ENCODE results near the gene TMEM182.

The TMEM182 gene

DNA sequence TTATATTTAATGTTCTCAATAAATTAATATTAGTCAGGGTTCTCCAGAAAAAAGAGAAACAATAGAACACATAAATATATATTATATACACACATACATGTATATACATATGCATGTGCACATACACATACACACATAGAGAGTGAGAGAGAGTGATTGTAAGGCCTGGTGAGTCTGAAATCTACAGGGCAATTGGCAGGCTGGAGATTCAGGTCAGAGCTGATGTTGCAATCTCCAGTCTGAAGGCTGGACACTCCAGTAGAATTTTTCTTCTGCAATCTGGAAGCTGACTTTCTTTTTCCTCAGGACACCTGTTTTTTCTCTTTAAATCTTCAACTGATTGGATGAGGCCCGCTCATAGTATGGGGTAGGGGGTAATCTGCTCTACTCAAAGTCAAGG, 3.2 kb downstream of the TMEM182 start:
- no peak for DNase-seq (ENCODE audit: low read depth in 2 of 2)

- DNase-seq (ENCODE audit: low read depth in 2 of 2) = no peak
Observed at GRCh38 chr2:102768253-102768652, 6.4 kb downstream of the TMEM182 start.

DNA sequence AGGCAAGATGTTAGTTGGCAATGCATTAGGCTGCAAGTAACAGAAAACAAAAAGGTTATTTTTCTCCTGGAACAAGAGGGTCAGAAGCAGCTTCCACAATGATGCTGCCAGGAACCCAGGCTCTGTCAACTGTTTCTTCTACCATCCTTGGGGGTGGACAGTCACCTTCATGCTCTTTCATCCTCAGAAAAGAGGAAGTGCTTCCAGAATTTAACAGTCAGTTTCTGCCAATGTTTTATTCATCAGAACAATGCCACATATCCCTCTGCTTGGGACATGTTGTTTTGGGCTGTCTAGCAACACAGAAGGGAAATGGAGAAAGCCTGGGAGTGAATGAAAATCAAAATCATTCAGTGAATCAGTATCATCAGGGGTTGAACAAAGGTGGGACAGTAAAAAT, 7.1 kb downstream of the TMEM182 start:
- no peak for DNase-seq (ENCODE audit: low read depth in 2 of 2)

- DNase-seq (ENCODE audit: low read depth in 2 of 2) = no peak
Observed at GRCh38 chr2:102770506-102770905, 8.7 kb downstream of the TMEM182 start.

DNA sequence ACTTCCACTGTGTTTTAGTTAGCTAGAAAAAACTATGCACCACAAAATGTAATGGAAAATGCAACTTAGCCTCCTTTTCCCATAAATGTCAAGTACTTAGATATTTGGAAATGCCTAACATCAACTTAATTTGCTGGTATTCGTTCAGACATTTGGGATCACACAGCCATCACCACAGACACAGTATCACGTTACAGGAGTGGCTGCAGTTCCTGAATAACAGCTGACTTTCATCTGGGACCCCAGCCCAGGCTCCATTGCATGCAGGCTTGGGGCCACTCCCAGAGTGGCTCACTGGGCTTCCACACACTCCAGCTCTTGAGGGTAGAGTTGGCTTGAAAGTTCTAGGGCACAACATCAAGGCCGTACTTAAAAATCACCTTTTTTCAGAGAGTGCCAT, 9.3 kb downstream of the TMEM182 start:
- no peak for DNase-seq (ENCODE audit: low read depth in 2 of 2)

- DNase-seq (ENCODE audit: low read depth in 2 of 2) = no peak
Observed at GRCh38 chr2:102772659-102773058, 10.8 kb downstream of the TMEM182 start.

- DNase-seq (ENCODE audit: low read depth in 2 of 2) = no peak
Observed at GRCh38 chr2:102773149-102773705, 11.4 kb downstream of the TMEM182 start.

GRCh38 chr2:102778260-102778659, 16.4 kb downstream of the TMEM182 start:
- DNase-seq (ENCODE audit: low read depth in 2 of 2) = no peak

DNA sequence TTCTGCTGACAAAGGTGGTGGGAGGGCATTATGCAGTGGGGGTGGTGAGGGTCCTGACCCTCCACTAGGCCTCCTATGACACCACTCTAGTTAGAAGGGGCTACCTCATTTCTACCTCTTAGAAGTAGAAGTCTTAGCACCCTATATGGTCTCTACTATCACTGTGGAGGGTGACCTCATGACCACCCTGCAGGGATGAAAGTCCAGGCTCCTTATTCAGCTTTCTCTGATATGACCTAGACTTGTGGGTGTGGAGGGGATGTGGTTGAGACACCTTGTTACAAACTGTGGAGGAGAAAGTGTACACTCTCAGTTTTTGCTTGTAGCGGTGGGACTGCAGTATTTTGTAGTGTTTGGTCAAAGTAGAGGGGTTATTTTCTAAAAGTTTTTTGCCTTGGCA, 18.6 kb downstream of the TMEM182 start:
- DNase-seq (ENCODE audit: low read depth in 2 of 2) = no peak

GRCh38 chr2:102782187-102782586, 20.4 kb downstream of the TMEM182 start:
- no peak for DNase-seq (ENCODE audit: low read depth in 2 of 2)

DNA sequence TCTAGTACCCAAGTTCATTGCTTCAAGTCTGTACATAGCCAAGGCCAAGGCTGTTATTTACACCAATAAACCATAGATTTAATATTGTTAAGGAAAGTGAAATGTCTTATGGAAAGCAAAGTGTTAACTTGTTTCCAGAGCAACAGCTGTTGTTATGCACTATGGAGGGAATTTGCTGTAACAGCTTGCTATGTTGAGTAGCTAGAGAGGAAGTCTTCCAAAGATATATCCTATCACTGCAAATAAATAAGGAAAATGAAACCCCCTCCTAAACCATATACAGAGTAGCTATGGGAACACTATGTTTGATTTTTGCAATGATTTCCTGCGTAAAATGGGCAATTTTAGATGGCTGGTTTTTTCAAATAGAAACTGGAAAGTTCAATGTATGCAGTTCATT, 21.1 kb downstream of the TMEM182 start:
- DNase-seq (ENCODE audit: low read depth in 2 of 2) = no peak

DNA sequence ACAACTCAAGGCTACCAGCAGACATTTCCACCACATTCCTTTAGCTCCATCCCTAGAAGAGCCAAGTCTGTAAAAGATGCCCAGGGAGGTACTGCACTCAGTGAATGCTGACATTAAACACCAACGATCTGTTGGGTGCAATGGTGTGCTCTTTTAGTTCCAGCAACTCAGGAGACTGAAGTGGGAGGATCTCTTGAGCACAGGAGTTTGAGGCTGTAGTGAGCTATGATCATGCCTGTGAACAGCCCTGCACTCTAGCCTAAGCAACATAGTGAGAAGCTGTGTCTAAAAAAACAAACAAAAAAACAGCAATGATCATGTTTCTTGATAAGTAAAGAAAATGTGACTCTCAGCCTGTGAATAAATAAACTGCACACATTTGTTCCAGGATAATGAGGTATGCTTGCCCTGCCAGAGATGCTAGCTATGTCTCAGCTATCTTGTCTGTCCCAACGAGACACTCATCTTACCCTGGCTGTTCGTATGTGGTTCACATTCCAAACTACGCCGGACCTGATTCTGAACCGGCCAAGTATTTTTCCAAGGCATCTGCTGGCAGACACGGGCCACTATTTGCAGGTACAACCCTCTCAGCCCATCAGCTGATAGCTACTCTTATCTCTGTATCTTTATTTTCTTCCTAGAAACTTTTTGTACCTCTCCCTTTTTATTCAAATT, 21.8 kb downstream of the TMEM182 start:
- DNase-seq (ENCODE audit: low read depth in 2 of 2) = no peak

GRCh38 chr2:102784940-102785339, 23.1 kb downstream of the TMEM182 start:
- DNase-seq (ENCODE audit: low read depth in 2 of 2) = no peak

DNA sequence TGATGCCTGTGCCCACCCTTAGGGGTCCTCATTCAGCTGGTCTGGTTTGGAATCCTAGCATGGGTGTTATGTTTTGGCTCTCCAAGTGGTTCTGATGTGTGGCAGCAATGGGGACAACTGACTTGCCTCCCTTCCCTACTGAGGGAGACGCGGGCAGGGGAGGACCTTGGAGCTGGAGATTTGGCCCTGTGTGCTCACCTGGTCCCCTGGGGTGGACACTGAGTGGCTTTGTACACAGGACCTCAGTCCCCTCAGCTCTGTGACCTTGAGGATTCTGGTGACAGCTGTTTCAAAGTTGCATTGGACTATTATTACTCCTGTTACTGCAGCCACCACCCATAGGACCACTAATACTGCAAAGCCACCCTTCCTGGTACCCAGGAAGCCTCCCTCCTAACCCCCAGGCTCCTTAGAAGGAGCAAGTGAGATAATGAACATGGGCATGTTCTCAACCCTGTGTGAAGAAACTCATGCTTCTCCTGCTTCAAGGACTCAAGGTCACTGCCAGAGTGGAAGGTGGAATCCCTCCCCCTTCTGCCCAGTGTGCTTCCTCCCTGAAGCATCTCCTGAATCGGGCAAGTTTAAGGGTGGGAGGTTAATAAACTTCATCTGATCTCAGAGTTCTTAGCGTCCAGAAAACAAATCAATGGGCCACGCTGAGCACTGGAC, 26.5 kb downstream of the TMEM182 start:
- DNase-seq (ENCODE audit: low read depth in 2 of 2) = no peak

DNA sequence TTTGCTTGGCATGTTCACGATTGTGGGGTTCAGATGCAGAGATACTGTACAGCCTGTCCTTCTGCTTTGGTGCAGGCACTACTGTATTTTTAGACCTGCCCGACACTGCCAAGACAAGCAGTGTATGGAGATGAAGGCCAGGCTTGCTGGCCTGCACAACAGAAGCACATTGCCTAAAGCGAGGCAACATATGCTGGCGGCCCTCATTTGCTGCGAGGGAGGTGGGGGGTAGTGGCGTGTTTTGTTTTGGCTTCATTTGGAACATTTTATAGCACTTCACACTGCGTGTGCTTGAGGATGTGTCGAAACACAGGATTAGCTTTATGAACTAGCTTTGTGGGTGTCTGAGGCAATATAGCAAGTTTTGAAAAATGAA, 27.0 kb downstream of the TMEM182 start:
- DNase-seq (ENCODE audit: low read depth in 2 of 2) = no peak

- DNase-seq (ENCODE audit: low read depth in 2 of 2) = no peak
Observed at GRCh38 chr2:102789349-102790090, 27.7 kb downstream of the TMEM182 start.

- DNase-seq (ENCODE audit: low read depth in 2 of 2) = no peak
Observed at GRCh38 chr2:102790091-102790455, 28.2 kb downstream of the TMEM182 start.

DNA sequence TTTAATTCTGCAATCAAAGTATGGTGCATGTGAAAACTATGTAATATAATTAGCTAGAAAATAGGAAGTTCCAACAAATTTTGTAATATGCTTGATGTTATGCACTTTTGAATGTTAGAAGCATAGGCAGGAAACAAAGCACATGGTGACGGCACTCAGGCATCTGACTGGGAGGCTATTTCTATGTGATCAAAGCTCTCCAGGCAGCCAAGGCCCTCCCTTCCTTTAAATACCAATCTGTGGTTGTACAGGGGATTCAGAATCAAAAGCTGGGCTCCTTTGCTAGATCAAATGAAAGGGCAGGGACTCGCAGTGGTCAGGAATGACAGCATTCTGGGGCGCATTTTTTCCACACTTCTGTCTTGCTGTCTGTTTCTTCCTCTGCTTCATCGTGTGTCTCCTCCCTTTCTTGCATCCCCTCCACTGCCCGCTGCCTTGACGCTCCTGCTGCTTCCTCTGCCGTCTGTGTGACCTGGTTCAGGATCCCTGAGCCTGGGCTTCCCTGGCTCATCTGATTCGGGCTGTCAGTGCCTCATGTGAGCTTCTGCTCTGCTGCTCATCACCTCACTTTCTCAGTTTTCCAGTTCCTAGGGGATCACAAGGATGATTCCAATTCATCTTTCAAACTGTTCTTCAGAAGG, 30.9 kb downstream of the TMEM182 start:
- no peak for DNase-seq (ENCODE audit: low read depth in 2 of 2)

- no peak for DNase-seq (ENCODE audit: low read depth in 2 of 2)
Observed at GRCh38 chr2:102795641-102796040, 33.8 kb downstream of the TMEM182 start.

DNA sequence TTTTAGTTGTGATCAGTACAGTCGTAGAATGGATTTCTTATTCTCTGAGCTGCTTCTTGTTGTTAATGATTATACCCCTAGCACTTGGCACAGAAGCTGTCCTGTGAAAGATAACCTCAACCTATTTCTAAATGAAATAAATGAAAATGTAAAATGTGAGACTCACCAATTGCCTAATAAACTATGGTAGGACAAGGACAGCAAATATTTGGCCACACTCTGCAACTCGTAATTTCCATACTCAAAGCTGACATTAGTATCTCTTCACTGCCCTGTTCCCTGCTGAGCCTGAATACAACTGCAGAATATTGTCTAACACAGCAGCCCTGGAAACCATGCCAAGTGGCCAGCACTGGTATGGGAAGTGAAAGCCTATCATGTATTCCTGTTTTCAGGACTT, 34.5 kb downstream of the TMEM182 start:
- DNase-seq (ENCODE audit: low read depth in 2 of 2) = no peak

- no peak for DNase-seq (ENCODE audit: low read depth in 2 of 2)
Observed at GRCh38 chr2:102797486-102797885, 35.7 kb downstream of the TMEM182 start.

GRCh38 chr2:102798181-102798580, 36.4 kb downstream of the TMEM182 start:
- DNase-seq (ENCODE audit: low read depth in 2 of 2) = no peak
